Stimulated activated CD4-positive, alpha-beta T cell treated with anti-CD3 and anti-CD28 coated beads, Interleukin-4, amount 100 ng/mL, for 48 hours (primary cell): ENCODE data around the gene REEP6.
"Not testable (repeated sequence)": the region's sequence is repeated elsewhere in the genome, so short reads cannot be mapped to it uniquely, and the experiment has no call there.

Source experiments
- DNase-seq, 2 donors: peaks; one replicate each; pipeline ENCODE4 v3.0.0-alpha.2; 2020; ENCODE audit warnings: low read depth in 2 of 2

The REEP6 gene

DNA sequence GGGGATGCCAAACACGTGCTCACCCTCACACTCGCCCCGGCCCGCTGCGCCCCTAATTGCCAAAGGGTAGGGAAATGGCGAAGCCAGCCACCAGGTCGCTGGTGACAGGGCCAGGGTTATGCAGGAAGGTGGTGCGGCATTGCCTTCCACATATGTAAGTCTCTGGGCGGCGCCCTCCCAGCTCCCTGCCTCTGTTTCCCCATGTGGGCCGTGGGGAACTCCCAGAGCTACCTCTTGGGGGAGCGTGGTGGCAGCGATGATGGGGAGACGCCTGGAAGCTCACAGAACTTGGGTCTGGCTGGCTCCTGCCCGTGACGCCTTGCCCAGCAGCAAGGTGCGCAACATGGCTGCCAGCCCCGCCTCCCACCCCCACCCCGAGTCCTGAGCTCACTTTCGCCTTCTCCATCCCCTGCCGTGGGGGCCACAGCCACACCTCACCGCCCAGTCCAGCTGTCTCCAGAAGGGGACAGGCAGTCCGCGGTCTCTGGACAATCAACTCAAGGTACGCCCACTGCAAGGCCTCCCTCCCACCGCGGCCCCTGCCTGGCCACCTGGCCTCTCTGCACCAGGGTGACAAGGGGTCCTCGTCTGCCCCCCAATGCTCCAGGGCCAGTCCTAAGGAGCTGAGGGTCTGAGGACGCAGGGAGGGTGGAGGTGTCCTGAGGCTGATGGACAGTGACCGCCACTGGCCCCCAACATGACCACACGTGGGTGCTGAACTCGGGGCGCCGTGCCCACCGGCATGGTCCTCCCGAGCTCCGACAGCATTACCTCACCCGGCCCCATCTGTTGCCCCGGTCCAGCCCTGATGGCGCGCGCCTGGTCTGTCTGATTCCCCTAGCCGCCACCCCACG, 18.5 kb upstream of the REEP6 start:
- DNase-seq, result no peak

- DNase-seq, result no peak
Measured at GRCh38 chr19:1473085-1473851, 17.7 kb upstream of the REEP6 start.

DNA sequence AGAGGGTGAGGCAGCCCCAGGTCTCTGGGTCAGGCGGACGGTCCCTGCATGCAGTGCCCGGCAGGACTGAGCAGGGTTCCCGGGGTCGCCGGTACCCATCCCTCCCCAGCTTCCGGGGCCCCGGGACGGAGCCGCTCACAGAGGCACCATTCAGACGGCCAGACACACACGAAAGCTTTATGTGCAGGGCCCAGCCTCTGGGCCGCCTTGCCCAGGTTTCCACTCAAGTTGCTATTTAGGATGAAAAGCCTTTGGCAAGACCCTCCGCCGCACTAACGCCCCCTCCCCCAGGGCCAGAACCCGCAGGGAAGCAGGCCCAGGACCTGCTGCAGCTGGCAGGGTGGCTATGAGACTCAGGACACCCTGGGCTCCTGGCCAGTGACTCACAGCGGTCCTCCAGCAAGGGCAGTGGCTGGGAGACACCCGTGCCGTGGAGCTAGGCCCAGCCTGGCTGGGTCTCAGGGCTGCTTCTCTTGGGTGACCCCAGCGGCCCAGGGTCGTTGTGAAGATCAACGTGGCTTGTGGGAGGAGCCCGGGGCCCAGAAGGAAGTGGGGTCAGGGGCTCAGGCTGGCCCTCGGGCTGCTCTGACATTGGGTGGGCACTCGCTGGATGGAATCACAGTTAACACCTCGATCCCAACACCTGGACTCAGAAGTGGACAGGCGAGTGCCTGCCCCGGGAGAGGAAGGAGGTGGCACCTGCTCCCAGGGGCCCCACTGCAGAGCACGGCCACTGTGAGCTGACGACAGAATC, 16.8 kb upstream of the REEP6 start:
- DNase-seq, result no peak

DNA sequence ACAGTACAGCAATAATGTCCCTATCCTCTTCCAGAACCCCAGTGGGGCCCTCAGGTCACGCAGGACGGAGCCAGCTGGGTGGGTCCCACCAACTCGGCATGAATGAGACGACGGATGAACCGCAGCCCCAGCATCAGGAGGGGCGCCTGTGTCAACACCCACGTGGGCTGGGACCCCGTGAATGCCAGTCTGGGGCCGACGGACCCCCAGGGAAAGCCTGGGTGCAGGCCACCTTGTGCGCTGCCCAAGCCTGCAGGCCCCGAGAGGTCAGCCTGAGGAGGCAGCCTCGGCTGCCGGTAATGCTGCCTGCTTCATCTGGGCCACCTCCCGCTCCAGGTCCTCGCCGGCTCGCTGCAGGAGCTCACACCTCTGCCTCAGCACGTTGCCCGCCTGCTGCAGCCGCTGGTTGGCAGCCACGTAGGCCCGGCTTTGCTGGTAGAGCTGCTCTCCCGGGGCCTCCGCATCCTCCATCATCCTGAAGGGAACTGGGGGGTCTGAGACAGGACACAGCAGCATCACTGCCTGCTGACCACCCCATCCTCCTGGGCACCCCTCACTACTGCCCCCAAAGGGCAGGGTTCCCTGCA, 16.1 kb upstream of the REEP6 start:
- DNase-seq, result no peak

DNA sequence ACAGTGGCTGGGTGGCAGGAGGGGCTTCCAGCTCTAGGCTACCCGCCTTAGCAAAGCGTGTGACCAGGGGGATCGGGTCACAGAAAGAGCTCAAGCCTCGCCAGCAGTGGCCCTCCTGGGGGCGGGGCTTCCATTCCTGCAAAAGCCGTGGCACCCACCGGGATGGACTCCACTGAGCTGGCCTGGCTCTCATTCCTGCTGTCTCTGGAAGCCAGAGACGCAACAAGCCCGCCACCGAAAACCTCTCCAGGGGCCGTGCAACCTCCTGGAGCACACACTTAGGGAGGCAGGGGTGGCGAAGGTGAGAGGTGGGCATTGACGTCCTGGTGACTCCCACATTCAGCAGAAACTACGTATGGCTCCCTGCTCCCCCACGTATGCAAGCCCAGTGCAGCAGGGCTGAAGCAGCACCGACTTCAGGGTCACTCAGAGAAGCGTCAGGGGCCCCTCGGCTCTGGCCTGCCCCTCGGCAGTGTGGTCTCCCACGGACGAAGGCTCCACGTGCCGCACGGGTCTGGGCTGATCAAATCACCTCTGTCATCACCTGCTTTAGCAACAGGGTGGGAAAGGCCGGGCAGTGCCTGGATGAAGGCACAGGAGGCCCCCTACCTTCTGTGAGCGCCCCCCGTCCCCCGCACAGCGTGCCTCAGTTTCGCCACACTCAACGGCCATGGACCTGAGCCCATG, 15.1 kb upstream of the REEP6 start:
- no peak for DNase-seq

- DNase-seq, result not testable (repeated sequence)
Measured at GRCh38 chr19:1477056-1477455, 13.9 kb upstream of the REEP6 start.

DNA sequence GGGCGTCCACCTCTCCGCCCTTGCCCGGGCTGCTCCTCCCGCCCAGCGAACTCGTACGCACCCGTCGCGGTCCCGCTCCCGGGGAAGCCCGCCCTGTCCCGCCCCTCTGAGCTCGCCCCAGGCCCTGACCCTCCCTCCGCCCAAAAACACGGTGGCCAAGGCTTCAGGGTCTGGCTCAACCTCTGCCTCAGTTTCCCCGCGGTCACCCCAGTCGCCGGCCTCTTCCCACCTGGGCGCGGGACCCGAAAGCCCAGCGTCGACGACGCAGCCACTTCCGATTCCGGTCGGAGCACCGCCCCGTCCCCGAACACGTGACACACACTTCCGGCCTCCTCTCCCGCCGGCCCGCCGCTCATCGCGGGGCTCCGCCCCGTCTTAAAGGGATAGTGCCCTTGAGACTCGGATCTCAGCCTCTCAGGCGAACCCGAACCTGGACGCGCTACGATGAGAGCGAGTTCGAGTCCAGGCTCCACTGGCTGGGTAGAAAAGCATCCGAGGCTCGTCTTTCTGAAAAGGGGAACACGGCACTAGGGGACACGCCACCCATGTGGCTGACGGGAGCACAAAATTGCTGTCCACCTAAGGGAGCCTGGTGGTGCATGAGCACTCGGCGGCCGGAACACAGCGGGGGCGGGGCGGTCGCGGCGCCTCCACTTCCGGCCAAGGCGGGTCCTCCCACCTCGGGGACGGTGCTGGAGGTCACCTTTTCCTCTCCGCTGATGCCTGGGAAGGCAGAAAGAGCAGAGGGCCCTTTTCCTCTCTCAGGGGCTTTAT, 11.9 kb upstream of the REEP6 start, which contains the start of gene C19orf25:
TSS of gene C19orf25 (minus strand) at position 282 of the 774 bp plus-strand sequence. CDS start 312 bp downstream, outside the sequence.
- DNase-seq, result peak; percentile 90 to 93

DNA sequence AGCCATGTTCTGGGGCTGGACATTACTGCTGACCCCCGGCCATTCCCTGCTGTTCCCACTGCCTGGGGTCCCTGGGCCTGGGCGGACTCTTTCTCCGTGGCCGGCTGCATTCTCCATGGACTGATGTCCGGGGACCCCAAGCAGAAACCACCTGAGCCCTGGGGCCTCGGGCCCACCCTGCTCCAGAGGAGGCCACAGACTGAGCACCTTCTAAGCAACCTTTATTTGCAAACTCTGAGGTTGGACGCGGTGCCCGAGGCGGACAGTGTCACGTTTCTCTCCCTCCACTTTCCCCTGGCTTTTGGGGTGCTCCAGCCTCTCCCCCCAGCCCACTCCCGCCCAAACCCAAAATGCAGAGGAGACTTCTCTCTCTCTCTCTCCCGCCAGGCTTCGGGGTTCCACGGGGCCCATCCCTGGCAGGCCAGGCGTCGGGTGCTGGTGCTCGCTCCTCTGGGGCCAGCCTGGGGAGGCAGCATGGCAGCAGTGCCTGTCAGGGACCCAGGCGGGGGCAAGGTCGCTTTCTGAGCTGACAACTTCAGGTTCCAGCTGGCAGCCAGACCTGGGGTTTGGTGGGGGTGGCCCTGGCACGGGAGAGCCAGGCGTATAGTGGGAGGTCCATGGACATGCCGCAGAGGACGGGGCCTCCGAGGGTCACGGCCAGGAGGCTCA, 9.6 kb upstream of the REEP6 start:
- no peak for DNase-seq

GRCh38 chr19:1481893-1482360, 9.1 kb upstream of the REEP6 start:
- DNase-seq, result no peak

DNA sequence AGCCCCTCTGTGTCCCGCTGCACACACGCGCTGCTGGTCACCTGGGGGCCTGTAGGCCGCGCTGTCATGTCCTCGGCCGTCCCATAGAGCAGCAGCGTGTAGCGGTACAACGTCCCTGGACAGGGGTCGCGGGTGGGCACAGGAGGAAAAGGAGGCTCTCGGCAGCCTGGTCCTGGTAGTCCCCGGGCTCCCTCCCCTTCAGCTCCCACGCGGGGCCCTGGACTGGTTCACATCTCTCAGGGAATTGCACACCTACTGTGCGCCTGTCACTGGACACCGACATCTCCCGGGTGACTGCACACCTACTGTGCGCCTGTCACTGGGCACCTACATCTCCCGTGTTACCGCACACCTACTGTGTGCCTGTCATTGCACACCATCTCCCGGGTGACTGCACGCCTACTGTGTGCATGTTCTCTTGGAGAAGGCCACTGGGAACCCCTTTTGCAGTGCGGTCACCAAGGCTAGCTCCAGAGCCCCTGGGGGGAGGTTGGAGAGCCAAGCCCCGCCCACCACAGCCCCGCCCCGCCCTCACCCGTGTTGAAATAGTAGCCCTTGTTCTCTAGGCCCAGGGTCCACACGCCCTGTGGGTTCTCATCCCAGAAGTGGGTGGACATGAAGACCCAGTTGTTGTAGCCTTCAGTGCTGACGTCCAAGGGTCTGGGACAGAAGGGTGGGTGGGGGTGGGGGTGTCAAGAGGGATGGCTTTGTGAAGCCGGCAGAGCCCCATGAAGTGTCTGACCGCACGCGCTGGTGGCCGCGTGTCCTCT, 8.4 kb upstream of the REEP6 start:
- no peak for DNase-seq

GRCh38 chr19:1483131-1483978, 7.6 kb upstream of the REEP6 start:
- DNase-seq, result no peak

- DNase-seq, result no peak
Measured at GRCh38 chr19:1483979-1484428, 7.0 kb upstream of the REEP6 start.

- DNase-seq, result no peak
Measured at GRCh38 chr19:1486720-1487575, 4.0 kb upstream of the REEP6 start.

DNA sequence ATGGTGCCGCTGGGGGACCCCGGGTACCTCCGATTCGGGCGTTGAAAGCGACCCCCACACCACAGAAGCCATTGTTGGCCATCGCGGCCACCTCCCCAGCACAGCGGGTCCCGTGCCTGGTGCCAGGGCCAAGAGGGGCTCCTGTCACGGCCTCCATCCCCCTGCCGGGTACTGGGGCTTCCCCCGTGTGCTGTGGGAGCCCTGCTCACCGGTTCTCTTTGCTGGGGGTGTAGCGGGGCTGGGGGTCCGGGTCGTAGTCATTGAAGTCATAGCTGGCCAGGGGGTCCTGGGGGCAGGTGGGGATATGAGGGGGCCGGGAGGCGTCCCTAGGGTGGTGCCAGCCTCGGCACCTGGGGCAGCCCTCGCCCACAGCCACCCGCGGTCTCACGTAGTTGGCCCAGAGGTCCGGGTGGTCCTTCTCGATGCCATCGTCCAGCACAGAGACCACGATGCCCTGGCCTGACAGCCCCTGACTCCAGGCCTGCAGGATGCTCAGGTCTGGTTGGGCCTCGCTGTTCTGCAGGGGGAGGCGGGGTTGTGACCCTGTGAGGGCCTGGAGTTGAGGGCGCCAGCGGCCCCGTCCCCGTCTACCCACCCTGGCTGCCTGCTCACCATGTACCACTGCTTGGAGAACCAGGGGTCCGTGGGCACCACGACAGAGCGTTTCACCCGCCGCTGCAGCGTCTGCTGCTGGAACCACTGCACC, 3.3 kb upstream of the REEP6 start:
- DNase-seq, result no peak

DNA sequence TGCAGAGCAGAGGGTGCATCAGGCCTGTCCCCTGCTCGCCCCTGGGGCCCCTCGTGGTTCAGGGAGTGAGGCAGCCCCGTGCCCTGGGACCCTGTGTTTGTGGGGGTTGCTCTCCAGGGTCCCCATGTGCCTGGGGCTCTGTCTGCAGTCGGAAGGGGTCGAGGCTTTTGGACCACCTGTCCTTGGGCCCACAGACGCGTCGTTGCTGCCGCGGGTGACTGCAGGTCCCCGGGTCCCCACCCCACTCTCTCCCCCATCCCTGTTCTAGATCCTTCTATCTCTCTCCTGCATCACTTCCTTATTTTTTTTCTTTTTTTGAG, 2.7 kb upstream of the REEP6 start:
- DNase-seq, result no peak
